Activated CD8-positive, alpha-beta memory T cell treated with anti-CD3 and anti-CD28 coated beads, Interleukin-2, amount 50 U/mL, for 24 hours (primary cell): ENCODE data around the gene LGALS16.
"Not testable (repeated sequence)": the region's sequence is repeated elsewhere in the genome, so short reads cannot be mapped to it uniquely, and the experiment has no call there.

Experiments used
- DNase-seq: peaks from one replicate; pipeline ENCODE4 v3.0.0-alpha.2; 2020; ENCODE audit errors: extremely low read depth

The LGALS16 gene

GRCh38 chr19:39655613-39656012, at the start of gene LGALS16:
Gene LGALS16, plus strand, starts transcription at chr19:39655913. Its CDS starts 49 bp downstream, at chr19:39655962.
- no peak for DNase-seq

GRCh38 chr19:39607021-39607420, 48.7 kb upstream of the LGALS16 start:
- DNase-seq: no peak

- DNase-seq: no peak
These were observed 48.2 kb upstream of the LGALS16 start for GRCh38 chr19:39607561-39607960.

- no peak for DNase-seq
These were observed 42.1 kb upstream of the LGALS16 start for GRCh38 chr19:39613597-39613996.

GRCh38 chr19:39617745-39618144, 38.0 kb upstream of the LGALS16 start:
- no peak for DNase-seq

GRCh38 chr19:39623946-39624345, 31.8 kb upstream of the LGALS16 start:
- DNase-seq: no peak

GRCh38 chr19:39627631-39628030, 28.1 kb upstream of the LGALS16 start:
- DNase-seq: not testable (repeated sequence)

GRCh38 chr19:39631178-39631577, 24.5 kb upstream of the LGALS16 start:
- no peak for DNase-seq

- DNase-seq: no peak
These were observed 24.1 kb upstream of the LGALS16 start for GRCh38 chr19:39631626-39632025.

- no peak for DNase-seq
These were observed 17.8 kb upstream of the LGALS16 start for GRCh38 chr19:39637891-39638290.

GRCh38 chr19:39641773-39642172, 13.9 kb upstream of the LGALS16 start:
- DNase-seq: no peak

- DNase-seq: no peak
These were observed 12.1 kb upstream of the LGALS16 start for GRCh38 chr19:39643591-39643990.

GRCh38 chr19:39645800-39646411, 9.8 kb upstream of the LGALS16 start:
- DNase-seq: no peak

- DNase-seq: no peak
These were observed 7.8 kb upstream of the LGALS16 start for GRCh38 chr19:39647918-39648317.

GRCh38 chr19:39659791-39660190, 4.1 kb downstream of the LGALS16 start:
- no peak for DNase-seq

GRCh38 chr19:39660661-39661060, 4.9 kb downstream of the LGALS16 start:
- no peak for DNase-seq

- DNase-seq: no peak
These were observed 5.9 kb downstream of the LGALS16 start for GRCh38 chr19:39661565-39661964.

GRCh38 chr19:39669860-39670259, 14.1 kb downstream of the LGALS16 start:
- DNase-seq: not testable (repeated sequence)

GRCh38 chr19:39670998-39671397, 15.3 kb downstream of the LGALS16 start:
- DNase-seq: no peak

GRCh38 chr19:39671739-39672363, 16.1 kb downstream of the LGALS16 start:
- no peak for DNase-seq

- no peak for DNase-seq
These were observed 16.8 kb downstream of the LGALS16 start for GRCh38 chr19:39672473-39672872.

- not testable (repeated sequence) for DNase-seq
These were observed 18.1 kb downstream of the LGALS16 start for GRCh38 chr19:39673862-39674261.

GRCh38 chr19:39676004-39676403, 20.3 kb downstream of the LGALS16 start:
- no peak for DNase-seq
